ENCODE data around the gene APOM. TPM values are rescaled to one million over a fixed set of nuclear protein-coding genes. Genes with fewer than 3 reads are reported as not detected.
A peak's percentile ranks its signal among the peaks of the same experiment; 100 is the strongest.

The APOM gene
- total and polyA plus RNA-seq, 11 donors, result 0.54 to 6.6 (median 1.8) TPM

DNA sequence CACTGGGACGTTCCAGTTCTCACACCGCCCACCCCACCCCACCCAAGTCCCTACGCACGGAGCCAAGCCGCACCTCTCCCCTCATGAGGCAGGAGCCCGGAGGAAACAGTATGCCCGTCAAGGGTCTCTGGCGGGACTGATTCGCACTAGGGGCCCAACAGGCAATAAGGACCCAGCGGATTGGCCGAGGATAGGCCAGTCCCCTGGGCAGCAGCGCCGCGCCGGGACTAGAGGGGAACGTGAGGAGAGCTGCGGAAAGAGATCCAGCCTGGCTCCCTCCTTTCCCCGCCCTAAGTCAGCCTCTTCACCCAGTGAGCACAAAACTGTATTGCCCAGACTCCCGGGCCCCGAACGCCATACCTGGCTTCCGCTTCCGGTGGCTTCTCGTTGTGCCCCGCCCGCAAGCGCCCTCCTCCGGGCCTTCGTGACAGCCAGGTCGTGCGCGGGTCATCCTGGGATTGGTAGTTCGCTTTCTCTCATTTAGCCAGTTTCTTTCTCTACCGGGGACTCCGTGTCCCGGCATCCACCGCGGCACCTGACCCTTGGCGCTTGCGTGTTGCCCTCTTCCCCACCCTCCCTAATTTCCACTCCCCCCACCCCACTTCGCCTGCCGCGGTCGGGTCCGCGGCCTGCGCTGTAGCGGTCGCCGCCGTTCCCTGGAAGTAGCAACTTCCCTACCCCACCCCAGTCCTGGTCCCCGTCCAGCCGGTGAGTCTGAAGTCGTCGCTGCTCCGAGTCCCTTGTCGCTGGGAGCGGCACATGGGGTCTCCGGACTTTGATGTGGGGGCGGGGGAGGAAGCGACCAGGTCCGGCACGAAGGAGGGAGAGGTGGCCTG is 10.0 kb downstream of the APOM start, which contains the start of gene CSNK2B:
Gene CSNK2B (plus strand): TSS at position 580 of the 836 bp plus-strand sequence. CDS start 752 bp downstream, outside the sequence.
- no peaks in the 10 kb centered on the region for H3K27me3 ChIP-seq
- peak within 1 kb of the TSS; percentile 64 to 95 (median 83) for H3K4me3 ChIP-seq
- H3K27ac ChIP-seq, result peak within 1 kb of the TSS; percentile 83 to 97 (median 95)
- 0 to 1% (median 0%) methylated on average over 58 to 63 of the region's 63 CpGs for WGBS, 4 donors
- TF ChIP-seq, protein P1, sequence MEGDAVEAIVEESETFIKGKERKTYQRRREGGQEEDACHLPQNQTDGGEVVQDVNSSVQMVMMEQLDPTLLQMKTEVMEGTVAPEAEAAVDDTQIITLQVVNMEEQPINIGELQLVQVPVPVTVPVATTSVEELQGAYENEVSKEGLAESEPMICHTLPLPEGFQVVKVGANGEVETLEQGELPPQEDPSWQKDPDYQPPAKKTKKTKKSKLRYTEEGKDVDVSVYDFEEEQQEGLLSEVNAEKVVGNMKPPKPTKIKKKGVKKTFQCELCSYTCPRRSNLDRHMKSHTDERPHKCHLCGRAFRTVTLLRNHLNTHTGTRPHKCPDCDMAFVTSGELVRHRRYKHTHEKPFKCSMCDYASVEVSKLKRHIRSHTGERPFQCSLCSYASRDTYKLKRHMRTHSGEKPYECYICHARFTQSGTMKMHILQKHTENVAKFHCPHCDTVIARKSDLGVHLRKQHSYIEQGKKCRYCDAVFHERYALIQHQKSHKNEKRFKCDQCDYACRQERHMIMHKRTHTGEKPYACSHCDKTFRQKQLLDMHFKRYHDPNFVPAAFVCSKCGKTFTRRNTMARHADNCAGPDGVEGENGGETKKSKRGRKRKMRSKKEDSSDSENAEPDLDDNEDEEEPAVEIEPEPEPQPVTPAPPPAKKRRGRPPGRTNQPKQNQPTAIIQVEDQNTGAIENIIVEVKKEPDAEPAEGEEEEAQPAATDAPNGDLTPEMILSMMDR (IDR thresholded peaks at IDR 0.05), result peak in 4 of 12 donors; percentile 18 to 41 (median 34)
- peak in 1 of 2 donors; percentile 56 for TF ChIP-seq POLR2A (IDR thresholded peaks at IDR 0.05)
- peaks cover 4 to 65% (median 57%) of the 10 kb centered on the region in 9 donors for H3K36me3 ChIP-seq
- peaks cover 9 to 60% (median 38%) of the 10 kb centered on the region in 12 donors for H3K4me1 ChIP-seq
- H3K9me3 ChIP-seq, result no peaks in the 10 kb centered on the region
- DNase-seq (peak; percentile 99), ATAC-seq (peak; percentile 90 to 94 (median 92))
- intact Hi-C loops (cut with DNase I), result loop anchor here in 3 of 10 donors (1.0 to 10.0 kb wide), 5 partner anchors 45 to 509 kb away; partner anchors contain the start of genes AGPAT1 (in 2 of the 3), RNF5 (in 2 of the 3), ATP6V1G2 (in 1 of the 3) and NELFE (in 1 of the 3)

DNA sequence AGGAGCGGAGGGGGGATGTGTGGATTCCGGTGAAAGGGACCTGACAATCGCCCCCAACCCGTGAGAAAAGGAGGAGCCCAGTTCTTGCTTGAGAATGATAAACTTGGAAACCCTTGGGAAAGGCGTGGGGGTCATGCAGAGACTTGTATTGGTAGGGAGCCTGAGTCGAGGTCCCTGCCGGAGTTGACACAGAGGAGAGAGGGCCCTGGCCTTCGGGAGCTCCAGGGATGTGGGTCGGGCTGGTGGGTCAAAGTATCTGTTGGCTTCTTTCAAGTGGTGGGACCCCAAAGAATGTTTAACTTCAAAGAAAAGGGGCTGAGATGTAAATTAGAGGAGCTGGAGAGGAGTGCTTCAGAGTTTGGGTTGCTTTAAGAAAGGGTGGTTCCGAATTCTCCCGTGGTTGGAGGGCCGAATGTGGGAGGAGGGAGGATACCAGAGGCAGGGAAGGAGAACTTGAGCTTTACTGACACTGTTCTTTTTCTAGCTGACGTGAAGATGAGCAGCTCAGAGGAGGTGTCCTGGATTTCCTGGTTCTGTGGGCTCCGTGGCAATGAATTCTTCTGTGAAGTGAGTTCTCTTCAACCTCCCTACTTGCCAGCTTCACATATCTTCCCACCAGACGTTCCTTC is 10.8 kb downstream of the APOM start:
- DNase-seq (no peak), ATAC-seq (no peak)
- Histone ChIP-seq H3K36me3 (peaks cover 7 to 72% (median 65%) of the 10 kb centered on the region in 9 donors), H3K4me3 (peak overlapping the region; percentile 64 to 95 (median 83)), H3K9me3 (no peaks in the 10 kb centered on the region), H3K4me1 (peaks cover 9 to 53% (median 32%) of the 10 kb centered on the region in 12 donors), H3K27ac (peak overlapping the region; percentile 83 to 97 (median 94)), H3K27me3 (no peaks in the 10 kb centered on the region)
- TF ChIP-seq, protein P1 (IDR thresholded peaks at IDR 0.05), result no peak
- TF ChIP-seq POLR2A (IDR thresholded peaks at IDR 0.05), result no peak
- intact Hi-C loops (cut with DNase I), result loop anchor here in 3 of 10 donors (5.0 to 10.0 kb wide), 3 partner anchors 166 to 508 kb away; partner anchors contain the start of genes AGPAT1 (in 2 of the 3), RNF5 (in 2 of the 3), NELFE (in 1 of the 3) and SKIC2 (in 1 of the 3)
- 2 to 4% (median 3%) methylated on average over 15 of the region's 15 CpGs for WGBS, 4 donors

DNA sequence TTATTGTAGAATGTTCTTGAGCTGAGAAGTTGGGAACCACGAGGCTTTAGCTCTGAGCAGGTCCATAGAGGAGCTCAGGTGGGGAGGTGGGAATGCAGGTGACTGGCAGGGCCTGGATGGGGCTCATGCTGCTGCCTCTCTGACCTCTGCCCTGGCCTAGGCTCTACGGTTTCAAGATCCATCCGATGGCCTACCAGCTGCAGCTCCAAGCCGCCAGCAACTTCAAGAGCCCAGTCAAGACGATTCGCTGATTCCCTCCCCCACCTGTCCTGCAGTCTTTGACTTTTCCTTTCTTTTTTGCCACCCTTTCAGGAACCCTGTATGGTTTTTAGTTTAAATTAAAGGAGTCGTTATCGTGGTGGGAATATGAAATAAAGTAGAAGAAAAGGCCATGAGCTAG is 14.0 kb downstream of the APOM start, which contains the start of gene LY6G5B:
Gene LY6G5B (plus strand): TSS at position 301 of the 400 bp plus-strand sequence. CDS start 975 bp downstream, outside the sequence.
- peaks cover 7 to 73% (median 69%) of the 10 kb centered on the region in 9 donors for H3K36me3 ChIP-seq
- WGBS, 4 donors, result 84 to 95% (median 88%) methylated on average over 8 of the region's 8 CpGs
- no peak within 1 kb of the TSS for H3K27ac ChIP-seq
- peaks cover 0 to 28% (median 14%) of the 10 kb centered on the region in 12 donors for H3K4me1 ChIP-seq
- no peak within 1 kb of the TSS for H3K4me3 ChIP-seq
- H3K9me3 ChIP-seq, result no peaks in the 10 kb centered on the region
- TF ChIP-seq, protein P1 (IDR thresholded peaks at IDR 0.05), result no peak
- no peak for TF ChIP-seq POLR2A (IDR thresholded peaks at IDR 0.05)
- DNase-seq (no peak), ATAC-seq (no peak)
- no peaks in the 10 kb centered on the region for H3K27me3 ChIP-seq
- intact Hi-C loops (cut with DNase I), result loop anchor here in 3 of 10 donors (5.0 to 10.0 kb wide), 3 partner anchors 163 to 505 kb away; partner anchors contain the start of genes AGPAT1 (in 2 of the 3), RNF5 (in 2 of the 3), NELFE (in 1 of the 3) and SKIC2 (in 1 of the 3)
